ENCODE results near the gene AHSG. TPM values are rescaled to one million over a fixed set of nuclear protein-coding genes. Genes with fewer than 3 reads are reported as not detected.
A peak's percentile ranks its signal among the peaks of the same experiment; 100 is the strongest.

AHSG gene
- total RNA-seq, 4 donors from 2014 or later, result 1.1 to 3.6 TPM; not detected in 2

- peaks cover 0 to 3% of the 10 kb centered on the region in 2 donors for H3K4me1 ChIP-seq
- H3K36me3 ChIP-seq, result no peaks in the 10 kb centered on the region
- H3K9me3 ChIP-seq, result no peaks in the 10 kb centered on the region
- TF ChIP-seq, protein P1, sequence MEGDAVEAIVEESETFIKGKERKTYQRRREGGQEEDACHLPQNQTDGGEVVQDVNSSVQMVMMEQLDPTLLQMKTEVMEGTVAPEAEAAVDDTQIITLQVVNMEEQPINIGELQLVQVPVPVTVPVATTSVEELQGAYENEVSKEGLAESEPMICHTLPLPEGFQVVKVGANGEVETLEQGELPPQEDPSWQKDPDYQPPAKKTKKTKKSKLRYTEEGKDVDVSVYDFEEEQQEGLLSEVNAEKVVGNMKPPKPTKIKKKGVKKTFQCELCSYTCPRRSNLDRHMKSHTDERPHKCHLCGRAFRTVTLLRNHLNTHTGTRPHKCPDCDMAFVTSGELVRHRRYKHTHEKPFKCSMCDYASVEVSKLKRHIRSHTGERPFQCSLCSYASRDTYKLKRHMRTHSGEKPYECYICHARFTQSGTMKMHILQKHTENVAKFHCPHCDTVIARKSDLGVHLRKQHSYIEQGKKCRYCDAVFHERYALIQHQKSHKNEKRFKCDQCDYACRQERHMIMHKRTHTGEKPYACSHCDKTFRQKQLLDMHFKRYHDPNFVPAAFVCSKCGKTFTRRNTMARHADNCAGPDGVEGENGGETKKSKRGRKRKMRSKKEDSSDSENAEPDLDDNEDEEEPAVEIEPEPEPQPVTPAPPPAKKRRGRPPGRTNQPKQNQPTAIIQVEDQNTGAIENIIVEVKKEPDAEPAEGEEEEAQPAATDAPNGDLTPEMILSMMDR (IDR thresholded peaks at IDR 0.05 in 4 of 5, conservative IDR thresholded peaks at IDR 0.05 in 1 of 5), result no peak
- no peak for TF ChIP-seq POLR2A (IDR thresholded peaks at IDR 0.05)
- peaks cover 0 to under 1% (median 0%) of the 10 kb centered on the region in 3 donors for H3K27me3 ChIP-seq
- DNase-seq (no peak), ATAC-seq (no peak)
- in situ Hi-C loops (cut with MboI; ENCODE audit: low sequenced_read_pairs in 4 of 4), result loop anchor here (5.0 to 25.0 kb wide), 3 partner anchors 203 to 550 kb away; no protein-coding TSS in a partner anchor
- intact Hi-C loops (cut with DNase I; ENCODE audit: low total_unique reads), result loop anchor here (10.0 kb wide), 1 partner anchor 553 kb away; no protein-coding TSS in a partner anchor
- H3K27ac ChIP-seq, result no peak overlapping the region
- H3K4me3 ChIP-seq, result no peak overlapping the region
Measured at GRCh38 chr3:186612065-186612464, 795 bp upstream of the AHSG start.

DNA sequence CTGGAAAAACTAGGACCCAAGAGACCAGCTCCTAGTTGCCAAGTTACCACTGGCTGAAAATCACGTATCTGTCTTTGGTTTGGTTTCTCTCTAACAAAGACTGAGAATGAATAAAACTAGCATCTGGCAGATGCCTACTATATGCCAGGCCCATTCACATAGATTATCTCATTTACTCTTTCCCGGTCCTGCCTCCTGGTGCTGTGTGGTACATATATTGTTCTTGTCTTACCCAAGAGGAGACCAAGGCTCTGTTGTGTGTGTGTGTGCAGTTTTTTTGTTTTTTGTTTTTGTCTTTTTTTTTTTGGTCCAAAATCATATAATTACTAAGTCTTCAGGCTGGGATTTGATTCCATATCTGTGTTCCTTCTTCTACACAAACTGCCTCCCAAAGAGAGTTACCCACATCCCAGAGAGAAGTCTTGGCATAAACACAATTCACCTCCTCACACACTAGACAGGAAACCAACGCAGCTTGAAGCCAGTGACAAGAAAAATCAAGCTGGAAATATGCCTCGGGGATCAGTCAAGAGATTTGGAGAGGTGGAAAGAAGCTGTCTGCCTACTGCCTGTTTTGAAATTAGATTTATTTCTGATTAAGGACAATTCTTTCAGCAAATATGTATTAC lies 891 bp downstream of the AHSG start:
- intact Hi-C loops (cut with DNase I; ENCODE audit: low total_unique reads) (loop anchor here (2.0 to 10.0 kb wide), 2 partner anchors 207 to 551 kb away; no protein-coding TSS in a partner anchor), in situ Hi-C loops (cut with MboI; ENCODE audit: low sequenced_read_pairs in 4 of 4) (loop anchor here (5.0 to 25.0 kb wide), 3 partner anchors 201 to 549 kb away; no protein-coding TSS in a partner anchor)
- H3K27me3 ChIP-seq, result peaks cover 6 to 15% (median 12%) of the 10 kb centered on the region in 3 donors
- no peak overlapping the region for H3K4me3 ChIP-seq
- ATAC-seq (no peak), DNase-seq (no peak)
- peaks cover 0 to 6% of the 10 kb centered on the region in 2 donors for H3K4me1 ChIP-seq
- no peak overlapping the region for H3K27ac ChIP-seq
- TF ChIP-seq, protein P1 (IDR thresholded peaks at IDR 0.05 in 4 of 5, conservative IDR thresholded peaks at IDR 0.05 in 1 of 5), result no peak
- no peaks in the 10 kb centered on the region for H3K9me3 ChIP-seq
- H3K36me3 ChIP-seq, result no peaks in the 10 kb centered on the region

GRCh38 chr3:186614266-186614596 lies 1.4 kb downstream of the AHSG start:
- no peak for ATAC-seq
- DNase-seq, result no peak
- Histone ChIP-seq H3K4me1 (peaks cover 0 to 6% of the 10 kb centered on the region in 2 donors), H3K27me3 (peaks cover 10 to 15% (median 14%) of the 10 kb centered on the region in 3 donors), H3K27ac (no peak overlapping the region), H3K4me3 (no peak overlapping the region), H3K36me3 (no peaks in the 10 kb centered on the region), H3K9me3 (no peaks in the 10 kb centered on the region)
- TF ChIP-seq, protein P1 (IDR thresholded peaks at IDR 0.05 in 4 of 5, conservative IDR thresholded peaks at IDR 0.05 in 1 of 5), result no peak
- TF ChIP-seq POLR2A (IDR thresholded peaks at IDR 0.05), result no peak
- in situ Hi-C loops (cut with MboI; ENCODE audit: low sequenced_read_pairs in 4 of 4), result loop anchor here (5.0 to 25.0 kb wide), 3 partner anchors 201 to 548 kb away; no protein-coding TSS in a partner anchor
- intact Hi-C loops (cut with DNase I; ENCODE audit: low total_unique reads), result loop anchor here (2.0 to 10.0 kb wide), 2 partner anchors 207 to 551 kb away; no protein-coding TSS in a partner anchor

GRCh38 chr3:186614597-186615483 lies 2.0 kb downstream of the AHSG start:
- no peak overlapping the region for H3K27ac ChIP-seq
- in situ Hi-C loops (cut with MboI; ENCODE audit: low sequenced_read_pairs in 4 of 4), result loop anchor here (5.0 to 25.0 kb wide), 4 partner anchors 200 to 547 kb away; no protein-coding TSS in a partner anchor
- no peaks in the 10 kb centered on the region for H3K36me3 ChIP-seq
- H3K9me3 ChIP-seq, result no peaks in the 10 kb centered on the region
- no peak overlapping the region for H3K4me3 ChIP-seq
- DNase-seq (peak; percentile 26 to 41), ATAC-seq (peak in 1 of 2 donors; percentile 83)
- peaks cover 10 to 15% (median 14%) of the 10 kb centered on the region in 3 donors for H3K27me3 ChIP-seq
- no peak for TF ChIP-seq POLR2A (IDR thresholded peaks at IDR 0.05)
- TF ChIP-seq, protein P1 (IDR thresholded peaks at IDR 0.05 in 4 of 5, conservative IDR thresholded peaks at IDR 0.05 in 1 of 5), result peak; percentile 78 to 97 (median 80)
- intact Hi-C loops (cut with DNase I; ENCODE audit: low total_unique reads), result loop anchor here (2.0 to 10.0 kb wide), 3 partner anchors 206 to 633 kb away; no protein-coding TSS in a partner anchor
- H3K4me1 ChIP-seq, result peaks cover 0 to 6% of the 10 kb centered on the region in 2 donors

All from gastrocnemius medialis (tissue), 4 donors.